Liver (tissue), 3 donors: ENCODE results near the gene FGF12.

Experiments
- FOXA1 ChIP-seq: IDR thresholded peaks from 2 replicates; pipeline ENCODE4 v1.6.1; 2016; ENCODE audit warnings: antibody characterized with exemption
- GABPA ChIP-seq, 2 donors: IDR thresholded peaks in 1 of 2; conservative IDR thresholded peaks in 1 of 2; 2 replicates each; pipeline ENCODE4 v1.6.1; 2016; ENCODE audit warnings: antibody characterized with exemption in 2 of 2, mild to moderate bottlenecking in 1 of 2, moderate library complexity in 1 of 2
- HNF4A ChIP-seq, 2 donors: conservative IDR thresholded peaks; 2 replicates each; pipeline ENCODE4 v1.6.1; 2016; ENCODE audit warnings: antibody characterized with exemption in 2 of 2, mild to moderate bottlenecking in 2 of 2
- JUND ChIP-seq, 2 donors: IDR thresholded peaks; 2 replicates each; pipeline ENCODE4 v1.6.1; 2016; ENCODE audit warnings: antibody characterized with exemption in 2 of 2
- RAD21 ChIP-seq, 2 donors: IDR thresholded peaks; 2 replicates each; pipeline ENCODE4 v1.6.1; 2016; ENCODE audit warnings: antibody characterized with exemption in 2 of 2, mild to moderate bottlenecking in 2 of 2
- RXRA ChIP-seq, 2 donors: IDR thresholded peaks; 2 replicates each; pipeline ENCODE4 v1.6.1; 2017 to 2018; ENCODE audit warnings: antibody characterized with exemption in 2 of 2, mild to moderate bottlenecking in 1 of 2
- TAF1 ChIP-seq: conservative IDR thresholded peaks from 2 replicates; pipeline ENCODE4 v1.6.1; 2016; ENCODE audit warnings: antibody characterized with exemption, mild to moderate bottlenecking
- YY1 ChIP-seq: IDR thresholded peaks from 2 replicates; pipeline ENCODE4 v1.6.1; 2016; ENCODE audit warnings: antibody characterized with exemption, mild to moderate bottlenecking
- TF ChIP-seq, protein P1 (sequence below): IDR thresholded peaks from 2 replicates; pipeline ENCODE4 v1.6.1; 2016; ENCODE audit warnings: antibody characterized with exemption
- TF ChIP-seq, protein P2 (sequence below): fragments of 150-350 bp; IDR thresholded peaks from 2 replicates; pipeline ENCODE4 v1.5.1; 2017; ENCODE audit warnings: improper control_type of control experiment, low read depth, low read length; ENCODE audit not compliant: missing input control
- TF ChIP-seq, protein P3 (sequence below): IDR thresholded peaks from 2 replicates; pipeline ENCODE4 v1.6.1; 2016; ENCODE audit warnings: antibody characterized with exemption, mild to moderate bottlenecking
- TF ChIP-seq, protein P4 (sequence below): IDR thresholded peaks from 2 replicates; pipeline ENCODE4 v1.6.1; 2016; ENCODE audit warnings: antibody characterized with exemption
- TF ChIP-seq, protein P5 (sequence below): IDR thresholded peaks from 2 replicates; pipeline ENCODE4 v1.6.1; 2016; ENCODE audit warnings: antibody characterized with exemption
- donor health status: healthy.
- donor health status: healthy.

DNA sequence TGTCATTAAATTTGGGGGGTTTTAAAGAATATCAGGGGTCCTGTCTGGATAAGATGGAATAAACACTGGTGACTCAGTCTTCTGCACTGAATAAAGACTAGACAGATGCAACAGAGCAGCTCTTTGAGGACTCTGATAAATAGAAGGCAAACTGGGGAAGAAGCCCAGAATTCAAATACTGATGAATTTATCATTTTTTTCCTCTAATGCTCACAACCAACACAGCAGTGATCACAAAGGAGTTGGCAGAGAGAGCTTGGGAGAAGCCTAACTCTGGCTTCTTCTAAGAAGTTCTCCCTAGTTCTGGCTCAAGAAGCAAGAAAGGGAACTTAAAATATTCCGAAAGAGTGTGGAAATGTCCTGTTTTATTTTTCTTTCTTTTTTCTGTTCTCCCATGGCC, 597.8 kb downstream of the FGF12 start:
- TF ChIP-seq, protein P1, sequence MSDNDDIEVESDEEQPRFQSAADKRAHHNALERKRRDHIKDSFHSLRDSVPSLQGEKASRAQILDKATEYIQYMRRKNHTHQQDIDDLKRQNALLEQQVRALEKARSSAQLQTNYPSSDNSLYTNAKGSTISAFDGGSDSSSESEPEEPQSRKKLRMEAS, result no peak
- TF ChIP-seq, protein P2, sequence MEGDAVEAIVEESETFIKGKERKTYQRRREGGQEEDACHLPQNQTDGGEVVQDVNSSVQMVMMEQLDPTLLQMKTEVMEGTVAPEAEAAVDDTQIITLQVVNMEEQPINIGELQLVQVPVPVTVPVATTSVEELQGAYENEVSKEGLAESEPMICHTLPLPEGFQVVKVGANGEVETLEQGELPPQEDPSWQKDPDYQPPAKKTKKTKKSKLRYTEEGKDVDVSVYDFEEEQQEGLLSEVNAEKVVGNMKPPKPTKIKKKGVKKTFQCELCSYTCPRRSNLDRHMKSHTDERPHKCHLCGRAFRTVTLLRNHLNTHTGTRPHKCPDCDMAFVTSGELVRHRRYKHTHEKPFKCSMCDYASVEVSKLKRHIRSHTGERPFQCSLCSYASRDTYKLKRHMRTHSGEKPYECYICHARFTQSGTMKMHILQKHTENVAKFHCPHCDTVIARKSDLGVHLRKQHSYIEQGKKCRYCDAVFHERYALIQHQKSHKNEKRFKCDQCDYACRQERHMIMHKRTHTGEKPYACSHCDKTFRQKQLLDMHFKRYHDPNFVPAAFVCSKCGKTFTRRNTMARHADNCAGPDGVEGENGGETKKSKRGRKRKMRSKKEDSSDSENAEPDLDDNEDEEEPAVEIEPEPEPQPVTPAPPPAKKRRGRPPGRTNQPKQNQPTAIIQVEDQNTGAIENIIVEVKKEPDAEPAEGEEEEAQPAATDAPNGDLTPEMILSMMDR, result no peak
- TF ChIP-seq HNF4A (conservative IDR thresholded peaks at IDR 0.05) (no peak), TAF1 (no peak), YY1 (no peak), RAD21 (IDR thresholded peaks at IDR 0.05) (no peak), RXRA (IDR thresholded peaks at IDR 0.05) (no peak), FOXA1 (no peak), JUND (IDR thresholded peaks at IDR 0.05) (no peak), GABPA (IDR thresholded peaks at IDR 0.05 in 1 of 2, conservative IDR thresholded peaks at IDR 0.05 in 1 of 2) (no peak)
- TF ChIP-seq, protein P3, sequence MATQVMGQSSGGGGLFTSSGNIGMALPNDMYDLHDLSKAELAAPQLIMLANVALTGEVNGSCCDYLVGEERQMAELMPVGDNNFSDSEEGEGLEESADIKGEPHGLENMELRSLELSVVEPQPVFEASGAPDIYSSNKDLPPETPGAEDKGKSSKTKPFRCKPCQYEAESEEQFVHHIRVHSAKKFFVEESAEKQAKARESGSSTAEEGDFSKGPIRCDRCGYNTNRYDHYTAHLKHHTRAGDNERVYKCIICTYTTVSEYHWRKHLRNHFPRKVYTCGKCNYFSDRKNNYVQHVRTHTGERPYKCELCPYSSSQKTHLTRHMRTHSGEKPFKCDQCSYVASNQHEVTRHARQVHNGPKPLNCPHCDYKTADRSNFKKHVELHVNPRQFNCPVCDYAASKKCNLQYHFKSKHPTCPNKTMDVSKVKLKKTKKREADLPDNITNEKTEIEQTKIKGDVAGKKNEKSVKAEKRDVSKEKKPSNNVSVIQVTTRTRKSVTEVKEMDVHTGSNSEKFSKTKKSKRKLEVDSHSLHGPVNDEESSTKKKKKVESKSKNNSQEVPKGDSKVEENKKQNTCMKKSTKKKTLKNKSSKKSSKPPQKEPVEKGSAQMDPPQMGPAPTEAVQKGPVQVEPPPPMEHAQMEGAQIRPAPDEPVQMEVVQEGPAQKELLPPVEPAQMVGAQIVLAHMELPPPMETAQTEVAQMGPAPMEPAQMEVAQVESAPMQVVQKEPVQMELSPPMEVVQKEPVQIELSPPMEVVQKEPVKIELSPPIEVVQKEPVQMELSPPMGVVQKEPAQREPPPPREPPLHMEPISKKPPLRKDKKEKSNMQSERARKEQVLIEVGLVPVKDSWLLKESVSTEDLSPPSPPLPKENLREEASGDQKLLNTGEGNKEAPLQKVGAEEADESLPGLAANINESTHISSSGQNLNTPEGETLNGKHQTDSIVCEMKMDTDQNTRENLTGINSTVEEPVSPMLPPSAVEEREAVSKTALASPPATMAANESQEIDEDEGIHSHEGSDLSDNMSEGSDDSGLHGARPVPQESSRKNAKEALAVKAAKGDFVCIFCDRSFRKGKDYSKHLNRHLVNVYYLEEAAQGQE, result no peak
- TF ChIP-seq, protein P4, sequence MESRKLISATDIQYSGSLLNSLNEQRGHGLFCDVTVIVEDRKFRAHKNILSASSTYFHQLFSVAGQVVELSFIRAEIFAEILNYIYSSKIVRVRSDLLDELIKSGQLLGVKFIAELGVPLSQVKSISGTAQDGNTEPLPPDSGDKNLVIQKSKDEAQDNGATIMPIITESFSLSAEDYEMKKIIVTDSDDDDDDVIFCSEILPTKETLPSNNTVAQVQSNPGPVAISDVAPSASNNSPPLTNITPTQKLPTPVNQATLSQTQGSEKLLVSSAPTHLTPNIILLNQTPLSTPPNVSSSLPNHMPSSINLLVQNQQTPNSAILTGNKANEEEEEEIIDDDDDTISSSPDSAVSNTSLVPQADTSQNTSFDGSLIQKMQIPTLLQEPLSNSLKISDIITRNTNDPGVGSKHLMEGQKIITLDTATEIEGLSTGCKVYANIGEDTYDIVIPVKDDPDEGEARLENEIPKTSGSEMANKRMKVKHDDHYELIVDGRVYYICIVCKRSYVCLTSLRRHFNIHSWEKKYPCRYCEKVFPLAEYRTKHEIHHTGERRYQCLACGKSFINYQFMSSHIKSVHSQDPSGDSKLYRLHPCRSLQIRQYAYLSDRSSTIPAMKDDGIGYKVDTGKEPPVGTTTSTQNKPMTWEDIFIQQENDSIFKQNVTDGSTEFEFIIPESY, result no peak
- TF ChIP-seq, protein P5, sequence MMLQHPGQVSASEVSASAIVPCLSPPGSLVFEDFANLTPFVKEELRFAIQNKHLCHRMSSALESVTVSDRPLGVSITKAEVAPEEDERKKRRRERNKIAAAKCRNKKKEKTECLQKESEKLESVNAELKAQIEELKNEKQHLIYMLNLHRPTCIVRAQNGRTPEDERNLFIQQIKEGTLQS, result no peak
